ENCODE data around the gene ABI1. TPM values are rescaled to one million over a fixed set of nuclear protein-coding genes. Genes with fewer than 3 reads are reported as not detected.

Gene ABI1
- total RNA-seq, result 59.0 and 63.3 TPM in 2 replicates

DNA sequence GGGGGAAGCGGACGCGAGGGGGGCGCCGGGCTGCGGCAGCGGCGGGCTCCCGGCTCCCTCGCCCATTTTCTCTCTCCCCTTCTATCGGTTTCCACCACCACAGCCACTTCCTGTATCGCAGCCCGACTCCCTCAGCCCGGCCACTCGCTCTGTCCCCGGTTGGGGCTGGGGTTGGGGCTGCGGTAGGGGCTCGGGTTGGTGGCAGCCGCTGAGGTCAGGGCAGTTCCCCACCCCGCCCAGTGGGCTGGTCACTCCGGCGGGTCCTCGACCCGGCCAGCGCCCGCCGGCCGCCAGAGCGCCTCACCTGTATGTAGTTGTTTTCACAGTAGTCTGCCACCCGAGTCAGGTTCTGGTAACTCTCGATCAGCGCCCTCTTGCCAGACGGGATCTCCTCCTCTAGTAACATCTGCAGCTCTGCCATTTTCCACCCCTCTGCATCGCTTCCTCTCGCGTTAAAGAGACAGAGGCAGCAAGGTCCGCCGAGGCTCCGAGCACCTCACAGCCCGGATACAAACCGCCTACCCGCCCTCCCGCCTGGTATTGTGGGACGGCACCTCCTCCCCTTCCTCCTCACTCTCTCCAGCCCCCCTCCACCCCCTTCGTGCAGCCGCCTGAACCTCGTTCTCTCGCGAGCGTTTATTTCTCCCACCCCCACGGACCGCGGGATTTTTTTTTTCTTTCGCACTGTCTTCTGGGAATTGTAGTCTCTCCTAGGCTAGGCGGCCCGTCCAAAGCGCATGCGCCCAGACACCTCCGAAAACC is at the start of gene ABI1:
ABI1 (minus strand) TSS at position 516 of the 762 bp plus-strand sequence; CDS start at position 421, 95 bp downstream.

GRCh38 chr10:26697163-26697921 is 163.4 kb downstream of the ABI1 start, which contains the start of gene PDSS1:
Gene PDSS1, plus strand, starts transcription at chr10:26697701. Its CDS starts 11 bp downstream, at chr10:26697712.

Other genes with a start within 250 kb of the ABI1 start
- 6.6 and 7.2 TPM in 2 replicates for gene PDSS1, start 163.3 kb downstream of the ABI1 start, total RNA-seq
- gene ANKRD26, start 239.5 kb upstream of the ABI1 start, total RNA-seq, result 2.8 and 4.1 TPM in 2 replicates

Measured in tracheal epithelial cell (primary cell).